Fibroblast of lung (primary cell): ENCODE results near the gene KSR2. TPM values are rescaled to one million over a fixed set of nuclear protein-coding genes. Genes with fewer than 3 reads are reported as not detected.

Experiments used
- DNase-seq, 2 donors: peaks; one replicate each; pipeline versions ENCODE4 v3.0.0 to v3.0.0-alpha.2; 2010; ENCODE audit warnings: low read depth in 2 of 2
- H2AFZ ChIP-seq: 2 replicates; pipeline ENCODE4 v1.5.1; 2012; ENCODE audit warnings: low read length, control low read depth, inconsistent platforms
- H3K27ac ChIP-seq: 2 replicates; pipeline ENCODE4 v1.5.1; 2011; ENCODE audit warnings: low read length, control low read depth; ENCODE audit not compliant: insufficient read depth
- H3K27me3 ChIP-seq: 2 replicates; pipeline ENCODE4 v1.5.1; 2011; ENCODE audit warnings: mild to moderate bottlenecking, low read length; ENCODE audit not compliant: control insufficient read depth, insufficient read depth
- H3K36me3 ChIP-seq: 2 replicates; pipeline ENCODE4 v1.5.1; 2011; ENCODE audit warnings: low read length; ENCODE audit not compliant: control insufficient read depth, insufficient read depth
- H3K4me1 ChIP-seq: 2 replicates; pipeline ENCODE4 v1.5.1; 2011; ENCODE audit warnings: low read length; ENCODE audit not compliant: control insufficient read depth, insufficient read depth; ENCODE audit errors: extremely low read depth
- H3K4me2 ChIP-seq: 2 replicates; pipeline ENCODE4 v1.5.1; 2011; ENCODE audit warnings: low read length, control low read depth; ENCODE audit not compliant: insufficient read depth; ENCODE audit errors: extremely low read depth
- H3K4me3 ChIP-seq, 4 experiments: fragments of 200-600 bp in 1 of 4; sonication (generic) in 1 of 4; replicated peaks in 1 of 4; 2 replicates each; pipeline ENCODE4 v1.5.1; 2011 to 2016; ENCODE audit warnings: low read length in 4 of 4, low read depth in 3 of 4, mild to moderate bottlenecking in 3 of 4, control low read depth in 2 of 4, inconsistent platforms in 1 of 4, mixed read lengths in 1 of 4; ENCODE audit not compliant: insufficient read depth in 1 of 4; ENCODE audit errors: control extremely low read depth in 1 of 4
- H3K79me2 ChIP-seq: 2 replicates; pipeline ENCODE4 v1.5.1; 2012; ENCODE audit warnings: mild to moderate bottlenecking, low read length, inconsistent platforms; ENCODE audit not compliant: control insufficient read depth, insufficient read depth
- H3K9ac ChIP-seq: 2 replicates; pipeline ENCODE4 v1.5.1; 2011; ENCODE audit warnings: mild to moderate bottlenecking, low read length, control low read depth; ENCODE audit not compliant: insufficient read depth
- H3K9me3 ChIP-seq: 2 replicates; pipeline ENCODE4 v1.5.1; 2012; ENCODE audit warnings: low read depth, low read length; ENCODE audit not compliant: control insufficient read depth, insufficient read depth
- H4K20me1 ChIP-seq: 2 replicates; pipeline ENCODE4 v1.5.1; 2011; ENCODE audit warnings: low read length; ENCODE audit not compliant: control insufficient read depth, insufficient read depth; ENCODE audit errors: extremely low read depth
- CTCF ChIP-seq, 2 donors: IDR thresholded peaks in 1 of 2; conservative IDR thresholded peaks in 1 of 2; 1 replicate in 1 of 2; 2 replicates in 1 of 2; pipeline ENCODE4 v1.5.1; 2011 to 2012; ENCODE audit warnings: low read length in 2 of 2, control low read depth in 1 of 2, inconsistent platforms in 1 of 2, low read depth in 1 of 2, mild to moderate bottlenecking in 1 of 2
- EZH2 ChIP-seq: IDR thresholded peaks from 2 replicates; pipeline ENCODE4 v1.5.1; 2012; ENCODE audit warnings: low read length, control low read depth, mild to moderate bottlenecking; ENCODE audit errors: missing control alignments
- polyA plus RNA-seq, 2 donors: library from polyadenylated mRNA; depleted of rRNA in 1 of 2; stranded (reverse) in 1 of 2; unstranded in 1 of 2; fragments of >200 nt; gene quantifications; 2 replicates each; pipeline ENCODE4 v1.2.1, GENCODE V29; 2011 to 2012; ENCODE audit warnings: missing spikeins in 1 of 2
- total RNA-seq: library from RNA; depleted of rRNA; stranded (reverse); fragments of >200 nt; gene quantifications from 2 replicates; pipeline ENCODE4 v1.2.1, GENCODE V29; 2014

Gene KSR2
- total and polyA plus RNA-seq, 2 donors (not counting 1 experiment from before 2014, with no cell fraction given), result not detected

GRCh38 chr12:117661471-117661870 lies 307.3 kb downstream of the KSR2 start:
- H3K27ac ChIP-seq, result no peak overlapping the region
- no peak overlapping the region for H3K4me2 ChIP-seq
- H3K4me3 ChIP-seq, result no peak overlapping the region
- TF ChIP-seq EZH2, result no peak
- TF ChIP-seq CTCF (conservative IDR thresholded peaks at IDR 0.05 in 1 of 2, IDR thresholded peaks at IDR 0.05 in 1 of 2; ENCODE audit: low read depth in 1 of 2, low read length in 2 of 2), result no peak
- H3K9me3 ChIP-seq, result no peaks in the 10 kb centered on the region
- no peak for DNase-seq
- H3K9ac ChIP-seq, result no peak overlapping the region
- no peaks in the 10 kb centered on the region for H3K27me3 ChIP-seq
- H2AFZ ChIP-seq, result no peak overlapping the region
- H3K4me1 ChIP-seq, result no peaks in the 10 kb centered on the region
- H4K20me1 ChIP-seq, result no peaks in the 10 kb centered on the region
- H3K79me2 ChIP-seq, result no peaks in the 10 kb centered on the region
- H3K36me3 ChIP-seq, result no peaks in the 10 kb centered on the region

GRCh38 chr12:117660896-117661295 lies 307.9 kb downstream of the KSR2 start:
- H3K9me3 ChIP-seq, result no peaks in the 10 kb centered on the region
- H3K4me2 ChIP-seq, result no peak overlapping the region
- H2AFZ ChIP-seq, result no peak overlapping the region
- H3K27me3 ChIP-seq, result no peaks in the 10 kb centered on the region
- TF ChIP-seq EZH2 (no peak), CTCF (conservative IDR thresholded peaks at IDR 0.05 in 1 of 2, IDR thresholded peaks at IDR 0.05 in 1 of 2; ENCODE audit: low read depth in 1 of 2, low read length in 2 of 2) (no peak)
- no peaks in the 10 kb centered on the region for H4K20me1 ChIP-seq
- no peak overlapping the region for H3K4me3 ChIP-seq
- DNase-seq, result no peak
- no peaks in the 10 kb centered on the region for H3K4me1 ChIP-seq
- H3K36me3 ChIP-seq, result no peaks in the 10 kb centered on the region
- no peaks in the 10 kb centered on the region for H3K79me2 ChIP-seq
- H3K9ac ChIP-seq, result no peak overlapping the region
- no peak overlapping the region for H3K27ac ChIP-seq

GRCh38 chr12:117658226-117658625 lies 310.6 kb downstream of the KSR2 start:
- no peak for DNase-seq
- no peak overlapping the region for H3K4me2 ChIP-seq
- no peaks in the 10 kb centered on the region for H4K20me1 ChIP-seq
- H3K4me3 ChIP-seq, result no peak overlapping the region
- H2AFZ ChIP-seq, result no peak overlapping the region
- no peaks in the 10 kb centered on the region for H3K4me1 ChIP-seq
- no peak for TF ChIP-seq CTCF (conservative IDR thresholded peaks at IDR 0.05 in 1 of 2, IDR thresholded peaks at IDR 0.05 in 1 of 2; ENCODE audit: low read depth in 1 of 2, low read length in 2 of 2)
- TF ChIP-seq EZH2, result no peak
- no peak overlapping the region for H3K27ac ChIP-seq
- H3K79me2 ChIP-seq, result no peaks in the 10 kb centered on the region
- H3K36me3 ChIP-seq, result no peaks in the 10 kb centered on the region
- no peaks in the 10 kb centered on the region for H3K9me3 ChIP-seq
- no peak overlapping the region for H3K9ac ChIP-seq
- no peaks in the 10 kb centered on the region for H3K27me3 ChIP-seq
